Esophagus muscularis mucosa (tissue), 4 donors: ENCODE data around the gene ACE. TPM values are rescaled to one million over a fixed set of nuclear protein-coding genes. Genes with fewer than 3 reads are reported as not detected.

Source experiments
- DNase-seq: peaks from one replicate; pipeline ENCODE4 v3.0.0-alpha.2; 2017; ENCODE audit errors: extremely low spot score
- H3K27ac ChIP-seq, 4 donors: fragments of 200-600 bp; sonication (generic); replicated peaks in 1 of 4; 1 replicate in 3 of 4; 2 replicates in 1 of 4; pipeline ENCODE4 v1.5.1; 2016 to 2019; ENCODE audit warnings: mild to moderate bottlenecking in 1 of 4
- H3K27me3 ChIP-seq, 4 donors: fragments of 200-600 bp; sonication (generic); one replicate each; pipeline versions ENCODE4 v1.5.1 to v1.6.0; 2016 to 2019
- H3K36me3 ChIP-seq, 4 donors: fragments of 200-600 bp; sonication (generic); one replicate each; pipeline ENCODE4 v1.5.1; 2016 to 2019
- H3K4me1 ChIP-seq, 4 donors: fragments of 200-600 bp; sonication (generic); one replicate each; pipeline ENCODE4 v1.5.1; 2016 to 2019
- H3K4me3 ChIP-seq, 4 donors: fragments of 200-600 bp; sonication (generic); 1 replicate in 2 of 4; 2 replicates in 2 of 4; pipeline ENCODE4 v1.5.1; 2016 to 2019; ENCODE audit warnings: mild to moderate bottlenecking in 4 of 4, moderate library complexity in 1 of 4
- H3K9me3 ChIP-seq, 4 donors: fragments of 200-600 bp; sonication (generic); 1 replicate in 3 of 4; 2 replicates in 1 of 4; pipeline ENCODE4 v1.5.1; 2016 to 2019
- CTCF ChIP-seq, 3 experiments: fragments of 200-600 bp in 2 of 3; fragments of 450-650 bp in 1 of 3; sonication (generic) in 2 of 3; IDR thresholded peaks; one replicate each; pipeline ENCODE4 v1.5.1; 2017 to 2019; ENCODE audit warnings: antibody characterized with exemption in 3 of 3, mild to moderate bottlenecking in 2 of 3, moderate library complexity in 1 of 3
- EP300 ChIP-seq: sonication (generic); formaldehyde crosslinking; IDR thresholded peaks from one replicate; pipeline ENCODE4 v1.6.1; 2017; ENCODE audit warnings: antibody characterized with exemption
- POLR2A ChIP-seq: fragments of 450-650 bp; IDR thresholded peaks from one replicate; pipeline ENCODE4 v1.6.1; 2017; ENCODE audit warnings: antibody characterized with exemption, moderate library complexity, mild to moderate bottlenecking, low read depth
- POLR2AphosphoS5 ChIP-seq, 2 donors: sonication (generic); formaldehyde crosslinking; IDR thresholded peaks; one replicate each; pipeline ENCODE4 v1.6.1; 2017; ENCODE audit warnings: antibody characterized with exemption in 2 of 2
- WGBS: methylation state at CpG from one replicate; pipeline ENCODE4 v1.1.5; 2018; 5-methylcytosine and 5-hydroxymethylcytosine counted together
- intact Hi-C: fragments of 100-400 bp; cut with DNase I; formaldehyde crosslinking; loops from one replicate; pipeline ENCODE4 v1.15.1; 2023
- total RNA-seq, 4 donors: library from RNA; depleted of rRNA; stranded (reverse); fragments of >200 nt; gene quantifications; one replicate each; pipeline versions ENCODE4 v1.1.0 to v1.2.1, GENCODE V29; 2016

Gene ACE
- total RNA-seq, 4 donors from 2014 or later = 2.5 to 9.6 (median 4.9) TPM

DNA sequence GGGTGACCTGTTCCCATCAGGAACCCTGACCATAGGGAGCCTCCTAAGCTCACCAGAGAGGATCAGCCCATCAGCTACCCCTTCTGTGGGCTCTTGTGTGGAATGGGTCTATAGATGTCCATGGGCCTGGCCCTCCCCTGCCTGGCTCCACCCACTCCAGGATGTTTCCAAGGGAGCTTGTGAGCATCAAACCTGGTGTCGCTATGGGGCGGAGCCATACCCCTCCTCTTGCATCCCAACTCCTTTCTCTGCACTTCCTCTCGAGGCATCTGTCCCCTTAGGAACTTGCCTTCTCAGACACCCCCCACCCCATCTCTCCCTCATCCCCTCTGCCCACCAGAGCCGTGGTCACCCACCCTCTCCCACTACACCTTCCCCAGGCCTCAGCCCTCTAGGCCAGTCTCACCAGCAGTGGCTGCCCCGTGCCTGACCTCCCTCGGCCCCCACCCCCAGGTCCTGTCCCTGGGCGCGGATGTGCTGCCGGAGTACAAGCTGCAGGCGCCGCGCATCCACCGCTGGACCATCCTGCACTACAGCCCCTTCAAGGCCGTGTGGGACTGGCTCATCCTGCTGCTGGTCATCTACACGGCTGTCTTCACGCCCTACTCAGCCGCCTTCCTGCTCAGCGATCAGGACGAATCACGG is 56.7 kb downstream of the ACE start:
- DNase-seq = no peak
- TF ChIP-seq POLR2AphosphoS5 (IDR thresholded peaks at IDR 0.05) (no peak), POLR2A (no peak), EP300 (no peak), CTCF (IDR thresholded peaks at IDR 0.05) (no peak)
- Histone ChIP-seq H3K4me3 (no peak overlapping the region), H3K4me1 (peaks cover 7 to 10% (median 9%) of the 10 kb centered on the region in 4 donors), H3K9me3 (no peaks in the 10 kb centered on the region), H3K27me3 (peaks cover 0 to 40% (median 8%) of the 10 kb centered on the region in 4 donors), H3K36me3 (no peaks in the 10 kb centered on the region), H3K27ac (no peak overlapping the region)
- intact Hi-C loops = no loop called here
- 85% methylated on average over 20 of the region's 20 CpGs for WGBS

GRCh38 chr17:63534078-63534570 is 57.3 kb downstream of the ACE start:
- no peak for DNase-seq
- peaks cover 7 to 12% (median 11%) of the 10 kb centered on the region in 4 donors for H3K4me1 ChIP-seq
- H3K27ac ChIP-seq = no peak overlapping the region
- no peaks in the 10 kb centered on the region for H3K36me3 ChIP-seq
- intact Hi-C loops = no loop called here
- no peaks in the 10 kb centered on the region for H3K9me3 ChIP-seq
- H3K4me3 ChIP-seq = no peak overlapping the region
- no peak for TF ChIP-seq POLR2A
- no peak for TF ChIP-seq POLR2AphosphoS5 (IDR thresholded peaks at IDR 0.05)
- TF ChIP-seq EP300 = no peak
- TF ChIP-seq CTCF (IDR thresholded peaks at IDR 0.05) = no peak
- WGBS = 94% methylated on average over 14 of the region's 17 CpGs
- peaks cover 0 to 46% (median 12%) of the 10 kb centered on the region in 4 donors for H3K27me3 ChIP-seq

GRCh38 chr17:63534816-63535455 is 58.1 kb downstream of the ACE start:
- DNase-seq = no peak

GRCh38 chr17:63535640-63536039 is 58.8 kb downstream of the ACE start:
- H3K9me3 ChIP-seq = no peaks in the 10 kb centered on the region
- no peak overlapping the region for H3K4me3 ChIP-seq
- H3K4me1 ChIP-seq = peaks cover 7 to 12% (median 11%) of the 10 kb centered on the region in 4 donors
- intact Hi-C loops = no loop called here
- no peak overlapping the region for H3K27ac ChIP-seq
- no peak for TF ChIP-seq POLR2A
- no peak for TF ChIP-seq CTCF (IDR thresholded peaks at IDR 0.05)
- TF ChIP-seq POLR2AphosphoS5 (IDR thresholded peaks at IDR 0.05) = no peak
- no peak for TF ChIP-seq EP300
- no peaks in the 10 kb centered on the region for H3K36me3 ChIP-seq
- 95% methylated on average over 14 of the region's 24 CpGs for WGBS
- peaks cover 0 to 61% (median 16%) of the 10 kb centered on the region in 4 donors for H3K27me3 ChIP-seq
- DNase-seq = no peak

More at GRCh38 chr17:63534816-63535455, 58.1 kb downstream of the ACE start:
- Histone ChIP-seq H3K27me3 (peaks cover 0 to 54% (median 16%) of the 10 kb centered on the region in 4 donors), H3K4me1 (peaks cover 7 to 12% (median 11%) of the 10 kb centered on the region in 4 donors), H3K4me3 (no peak overlapping the region), H3K36me3 (no peaks in the 10 kb centered on the region), H3K27ac (no peak overlapping the region), H3K9me3 (no peaks in the 10 kb centered on the region)
- intact Hi-C loops = no loop called here
- TF ChIP-seq EP300 (no peak), POLR2AphosphoS5 (IDR thresholded peaks at IDR 0.05) (no peak), CTCF (IDR thresholded peaks at IDR 0.05) (no peak), POLR2A (no peak)
- WGBS = 82% methylated on average over 13 of the region's 13 CpGs
